OCI-LY1 (cell line): ENCODE data around the gene TMED10.

Source experiments
- CTCF ChIP-seq: fragments of 200-600 bp; sonication (generic), shearing (Covaris generic); IDR thresholded peaks from 2 replicates; pipeline ENCODE4 v1.5.1; 2017; ENCODE audit warnings: mild to moderate bottlenecking, antibody characterized with exemption, low read length, moderate library complexity, mixed read lengths
- EZH2 ChIP-seq: fragments of 200-600 bp; sonication (generic), shearing (Covaris generic); IDR thresholded peaks from 2 replicates; pipeline ENCODE4 v1.8.0; 2017; ENCODE audit warnings: borderline replicate concordance, mixed run types, mild to moderate bottlenecking, antibody characterized with exemption, low read length, moderate library complexity, mixed read lengths

DNA sequence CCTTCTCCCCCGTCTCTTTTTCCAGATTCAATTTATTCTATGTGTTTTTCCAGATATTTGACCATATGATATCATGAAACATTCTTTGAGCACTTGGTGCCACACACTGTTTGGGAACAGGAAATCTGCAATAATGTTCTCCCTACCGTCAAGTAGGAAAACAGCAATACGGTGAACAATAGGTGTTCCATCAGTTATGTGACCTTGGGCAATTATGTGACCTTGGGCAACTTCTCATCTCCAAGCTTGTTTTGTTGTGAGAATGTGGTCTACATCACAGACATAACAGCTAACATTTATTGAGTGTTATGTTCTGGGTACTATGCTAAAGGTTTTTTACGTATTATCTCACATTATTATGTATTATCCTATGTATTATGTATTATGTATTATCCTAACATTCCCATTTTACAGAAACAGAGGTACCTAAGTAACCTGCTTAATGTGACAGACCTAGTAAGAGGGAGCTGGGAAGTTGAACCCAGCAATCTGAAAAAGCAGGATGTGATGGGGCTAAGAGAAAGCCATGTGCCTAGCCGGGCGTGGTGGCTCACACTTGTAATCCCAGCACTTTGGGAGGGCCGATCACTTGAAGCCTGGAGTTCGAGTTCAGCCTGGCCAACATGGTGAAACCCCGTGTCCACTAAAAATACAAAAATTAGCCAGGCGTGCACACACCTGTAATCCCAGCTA, 48.4 kb downstream of the TMED10 start:
- TF ChIP-seq CTCF (no peak), EZH2 (no peak)
